ENCODE data around the gene ING1.

Gene ING1

DNA sequence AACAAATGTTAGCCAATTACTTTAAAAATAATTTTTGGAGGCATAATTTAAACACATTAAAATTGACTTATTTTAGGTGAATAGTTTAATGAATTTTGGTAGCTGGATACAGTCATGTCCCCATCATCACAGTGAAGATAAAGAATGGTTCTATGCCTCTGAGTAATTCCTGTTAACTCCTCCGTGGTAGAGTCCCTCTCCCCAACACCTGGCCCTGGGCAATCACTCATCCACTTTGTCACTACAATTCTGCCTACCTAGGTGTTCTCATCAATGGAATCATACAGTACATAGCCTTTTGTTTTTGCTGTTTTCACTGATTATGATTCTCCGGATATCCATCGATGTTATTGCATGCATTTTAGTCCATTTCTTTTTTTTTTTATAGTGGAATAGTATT is 55.6 kb downstream of the ING1 start:
- TF ChIP-seq, protein P1, sequence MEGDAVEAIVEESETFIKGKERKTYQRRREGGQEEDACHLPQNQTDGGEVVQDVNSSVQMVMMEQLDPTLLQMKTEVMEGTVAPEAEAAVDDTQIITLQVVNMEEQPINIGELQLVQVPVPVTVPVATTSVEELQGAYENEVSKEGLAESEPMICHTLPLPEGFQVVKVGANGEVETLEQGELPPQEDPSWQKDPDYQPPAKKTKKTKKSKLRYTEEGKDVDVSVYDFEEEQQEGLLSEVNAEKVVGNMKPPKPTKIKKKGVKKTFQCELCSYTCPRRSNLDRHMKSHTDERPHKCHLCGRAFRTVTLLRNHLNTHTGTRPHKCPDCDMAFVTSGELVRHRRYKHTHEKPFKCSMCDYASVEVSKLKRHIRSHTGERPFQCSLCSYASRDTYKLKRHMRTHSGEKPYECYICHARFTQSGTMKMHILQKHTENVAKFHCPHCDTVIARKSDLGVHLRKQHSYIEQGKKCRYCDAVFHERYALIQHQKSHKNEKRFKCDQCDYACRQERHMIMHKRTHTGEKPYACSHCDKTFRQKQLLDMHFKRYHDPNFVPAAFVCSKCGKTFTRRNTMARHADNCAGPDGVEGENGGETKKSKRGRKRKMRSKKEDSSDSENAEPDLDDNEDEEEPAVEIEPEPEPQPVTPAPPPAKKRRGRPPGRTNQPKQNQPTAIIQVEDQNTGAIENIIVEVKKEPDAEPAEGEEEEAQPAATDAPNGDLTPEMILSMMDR (IDR thresholded peaks at IDR 0.05; ENCODE audit: insufficient read depth, low read depth, low read length, missing control alignments): no peak
- H3K4me3 ChIP-seq (ENCODE audit: low read depth, low read length): no peak overlapping the region
- no peak for DNase-seq (ENCODE audit: low read depth)

DNA sequence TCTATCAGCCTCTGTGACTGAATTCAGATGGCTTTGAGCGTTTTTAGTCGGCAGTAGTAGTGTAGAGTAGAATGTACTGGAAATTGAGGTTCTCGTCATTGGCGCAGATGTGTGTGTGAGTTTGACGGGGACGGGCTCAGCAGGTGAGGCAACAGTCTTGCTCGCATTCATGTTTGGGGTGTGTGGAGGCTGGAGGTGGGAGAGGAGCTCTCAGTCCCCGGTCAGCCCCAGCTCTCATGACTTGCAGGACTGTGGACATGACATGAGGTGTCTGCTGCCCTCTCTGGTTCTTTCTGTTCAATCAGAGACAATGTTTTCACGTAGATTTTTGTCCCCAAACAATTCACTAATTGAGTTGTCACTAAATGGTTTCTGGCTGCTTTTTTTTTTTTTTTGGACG is 57.2 kb downstream of the ING1 start:
- no peak overlapping the region for H3K4me3 ChIP-seq (ENCODE audit: low read depth, low read length)
- TF ChIP-seq, protein P1 (IDR thresholded peaks at IDR 0.05; ENCODE audit: insufficient read depth, low read depth, low read length, missing control alignments): no peak
- no peak for DNase-seq (ENCODE audit: low read depth)

DNA sequence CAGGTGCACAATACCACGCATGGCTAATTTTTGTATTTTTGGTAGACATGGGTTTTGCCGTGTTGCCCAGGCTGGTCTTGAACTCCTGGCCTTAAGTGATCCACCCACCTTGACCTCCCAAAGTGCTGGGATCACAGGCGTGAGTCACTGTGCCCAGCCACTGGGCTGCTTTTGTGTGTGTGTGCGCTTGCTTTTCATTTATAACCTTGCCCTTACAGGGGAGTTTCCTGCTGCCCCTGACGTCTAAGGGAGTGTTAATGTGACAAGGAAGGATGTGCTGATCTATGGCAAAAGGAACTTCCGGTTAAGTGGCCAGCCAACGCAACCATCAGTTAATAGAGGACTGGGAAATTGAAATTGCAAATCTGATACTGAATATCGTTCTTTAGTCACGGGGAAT is 57.7 kb downstream of the ING1 start:
- H3K4me3 ChIP-seq (ENCODE audit: low read depth, low read length): no peak overlapping the region
- peak; percentile 18 for DNase-seq (ENCODE audit: low read depth)
- TF ChIP-seq, protein P1 (IDR thresholded peaks at IDR 0.05; ENCODE audit: insufficient read depth, low read depth, low read length, missing control alignments): no peak

DNA sequence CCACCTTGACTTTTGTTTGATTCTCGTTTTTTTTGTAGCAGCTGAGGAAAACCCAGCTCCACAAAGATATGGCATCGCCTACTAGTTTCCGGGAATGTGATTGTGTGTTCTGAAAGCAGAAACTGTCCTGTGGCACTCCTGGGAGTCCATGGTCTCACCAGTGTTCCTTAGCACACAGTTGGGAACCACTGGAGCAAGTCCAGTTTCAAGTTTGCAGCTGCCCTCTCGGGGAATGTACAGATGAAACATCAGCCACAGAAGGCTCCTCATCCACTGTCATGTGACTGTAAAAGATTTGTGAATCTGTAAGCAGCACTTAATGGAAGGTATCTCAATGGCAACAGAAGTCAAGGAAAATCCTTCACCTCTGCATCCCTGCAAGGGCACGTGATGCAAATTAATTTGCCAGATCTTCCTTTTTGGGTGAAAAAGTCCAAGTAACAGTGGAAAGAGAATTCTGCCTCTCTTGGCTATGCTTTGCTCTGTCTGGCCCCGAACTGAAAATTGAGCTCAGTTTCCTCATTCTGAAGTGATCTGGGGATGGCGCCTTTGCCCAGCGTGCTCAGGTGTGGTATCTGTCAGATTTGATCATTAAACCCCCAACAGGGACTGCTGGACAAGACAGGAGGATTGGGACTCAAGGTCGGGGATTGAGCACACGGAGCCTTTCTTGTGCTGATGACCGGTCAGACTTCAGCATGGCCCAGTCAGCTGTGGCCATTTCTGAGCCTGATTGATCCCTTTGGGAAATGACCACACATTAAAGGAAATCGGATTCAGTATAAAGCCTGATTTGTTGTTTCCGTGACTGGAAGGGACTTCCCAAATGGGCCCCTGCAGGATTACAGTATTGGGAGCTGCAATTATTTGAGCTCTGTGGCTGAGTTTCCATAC is 58.8 kb downstream of the ING1 start:
- no peak overlapping the region for H3K4me3 ChIP-seq (ENCODE audit: low read depth, low read length)
- TF ChIP-seq, protein P1 (IDR thresholded peaks at IDR 0.05; ENCODE audit: insufficient read depth, low read depth, low read length, missing control alignments): no peak
- DNase-seq (ENCODE audit: low read depth): no peak

Data from GM12865 (cell line).